HG02870 (cell line): ENCODE results near the gene NSRP1.
"Not testable (repeated sequence)": the region's sequence is repeated elsewhere in the genome, so short reads cannot be mapped to it uniquely, and the experiment has no call there.

ENCODE experiments used
- ATAC-seq: cut with Tn5 transposase; IDR thresholded peaks from one replicate; pipeline ENCODE4 v1.9.1; 2021; ENCODE audit warnings: mild to moderate bottlenecking, moderate library complexity; ENCODE audit not compliant: unreplicated experiment

Gene NSRP1

DNA sequence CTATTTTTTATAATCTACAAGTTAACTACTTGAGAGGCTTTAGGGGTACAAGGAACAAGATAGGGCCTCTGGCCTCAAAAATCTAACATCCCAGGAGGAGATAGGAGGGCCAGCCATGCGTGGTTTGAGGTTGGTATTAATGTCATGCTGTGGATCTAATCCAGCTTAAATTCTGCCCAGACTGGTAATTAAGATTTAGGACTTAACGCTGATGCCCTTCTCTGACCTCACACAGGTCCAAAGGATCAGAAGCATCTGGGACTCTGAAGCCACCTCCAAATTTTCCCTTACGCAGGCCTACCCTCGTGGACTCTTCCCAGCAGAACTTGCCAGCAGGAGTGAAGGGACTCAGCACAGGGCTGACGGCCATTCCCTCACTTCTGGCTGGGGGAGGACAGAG is 103.8 kb downstream of the NSRP1 start:
- no peak for ATAC-seq

DNA sequence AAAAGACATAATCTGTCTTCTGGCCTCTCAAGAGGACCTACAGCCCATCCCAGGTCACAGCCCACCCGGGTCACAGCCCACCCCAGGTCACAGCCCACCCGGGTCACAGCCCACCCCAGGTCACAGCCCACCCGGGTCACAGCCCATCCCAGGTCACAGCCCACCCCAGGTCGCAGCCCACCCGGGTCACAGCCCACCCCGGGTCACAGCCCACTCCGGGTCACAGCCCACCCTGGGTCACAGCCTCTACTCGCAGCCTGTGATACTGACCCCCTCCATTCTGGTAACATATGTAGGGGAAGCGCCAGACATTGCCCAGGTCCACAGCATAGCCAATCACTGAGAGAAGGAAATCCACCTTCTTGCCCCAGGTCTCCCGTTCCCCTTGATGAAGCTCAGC is 104.7 kb downstream of the NSRP1 start:
- ATAC-seq = no peak

DNA sequence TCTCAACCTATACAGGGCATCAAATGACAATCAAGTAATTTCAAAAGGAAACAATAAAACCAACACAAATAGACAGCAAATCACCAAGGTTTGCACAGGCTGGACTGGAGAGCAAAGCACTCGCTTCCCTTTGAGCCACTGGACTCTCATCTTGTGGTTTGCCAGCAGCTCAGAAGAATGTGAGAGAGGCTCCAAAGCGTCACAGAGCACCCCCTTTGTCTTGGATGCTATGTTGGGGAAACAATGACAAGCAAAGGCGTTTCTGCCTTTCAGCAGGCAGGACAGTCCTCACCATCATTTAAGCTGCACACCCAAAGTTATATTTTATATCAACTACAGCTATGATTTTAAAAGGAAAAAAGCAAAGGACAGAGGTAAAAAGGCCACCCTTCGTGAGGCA is 105.6 kb downstream of the NSRP1 start:
- no peak for ATAC-seq

DNA sequence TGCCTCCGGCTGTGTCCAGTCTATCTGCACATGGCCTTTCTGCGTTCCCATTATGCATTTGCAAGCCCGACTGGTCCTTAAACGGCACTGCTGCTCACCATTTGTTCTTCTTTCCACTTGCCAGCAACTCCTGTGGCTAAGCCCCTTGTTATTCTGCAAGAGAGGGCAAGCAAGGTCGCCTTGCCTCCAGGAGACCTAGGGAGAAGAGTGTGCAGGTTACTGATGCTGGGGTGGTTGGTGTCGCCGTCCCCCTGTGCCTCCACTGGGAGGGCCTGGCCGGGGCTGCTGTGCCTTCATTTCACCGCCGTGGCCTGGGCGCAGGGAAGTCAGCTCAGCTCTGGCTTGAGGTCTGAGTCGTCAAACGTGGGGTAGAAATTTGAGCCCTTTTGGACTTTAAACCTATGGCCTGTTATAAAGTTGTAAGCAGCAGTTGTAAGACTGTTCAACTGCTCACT is 106.1 kb downstream of the NSRP1 start:
- ATAC-seq = no peak

DNA sequence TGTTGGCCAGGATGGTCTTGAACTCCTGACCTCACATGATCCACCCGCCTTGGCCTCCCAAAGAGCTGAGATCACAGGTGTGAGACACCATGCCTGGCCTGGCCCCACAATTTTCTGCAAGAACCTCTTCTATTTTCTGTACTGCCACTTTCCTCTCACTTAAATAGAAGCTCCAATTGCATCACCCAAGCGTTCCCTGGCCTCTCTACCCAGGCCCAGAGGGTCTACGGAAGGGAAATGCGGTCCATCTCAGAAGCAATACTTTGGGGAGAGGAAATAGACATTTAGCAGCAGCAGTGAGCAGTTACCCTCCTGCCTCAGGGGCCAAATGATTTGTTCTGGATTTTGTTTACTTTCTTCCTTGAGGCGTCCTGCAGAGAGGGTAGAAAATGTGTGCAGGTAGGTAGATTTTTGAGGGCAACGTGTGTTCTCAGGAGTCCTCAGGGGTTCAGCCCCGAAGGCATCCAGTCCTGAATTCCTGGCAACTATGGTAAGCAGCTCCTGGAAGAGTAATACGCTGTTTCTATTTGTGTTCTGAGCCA is 107.9 kb downstream of the NSRP1 start:
- no peak for ATAC-seq

DNA sequence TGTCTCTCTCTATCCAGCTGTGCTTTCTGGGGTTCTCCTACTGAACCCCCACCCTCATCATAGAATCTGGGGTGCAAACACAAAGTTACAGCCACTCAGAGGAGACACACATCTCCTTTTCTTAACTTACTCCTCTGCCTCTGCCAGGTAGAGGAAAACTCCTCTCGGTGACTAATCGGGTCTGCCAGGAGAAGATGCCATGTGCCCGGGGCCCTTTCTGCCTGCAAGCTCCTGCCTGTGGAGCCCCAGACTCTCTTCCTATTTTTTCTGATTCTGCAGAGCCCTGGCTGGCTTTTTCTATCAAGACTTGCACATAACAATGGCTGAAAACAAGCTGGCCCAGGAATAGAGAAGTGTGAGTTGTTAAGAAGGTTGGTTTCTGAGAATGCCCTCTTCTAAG is 108.5 kb downstream of the NSRP1 start:
- no peak for ATAC-seq

DNA sequence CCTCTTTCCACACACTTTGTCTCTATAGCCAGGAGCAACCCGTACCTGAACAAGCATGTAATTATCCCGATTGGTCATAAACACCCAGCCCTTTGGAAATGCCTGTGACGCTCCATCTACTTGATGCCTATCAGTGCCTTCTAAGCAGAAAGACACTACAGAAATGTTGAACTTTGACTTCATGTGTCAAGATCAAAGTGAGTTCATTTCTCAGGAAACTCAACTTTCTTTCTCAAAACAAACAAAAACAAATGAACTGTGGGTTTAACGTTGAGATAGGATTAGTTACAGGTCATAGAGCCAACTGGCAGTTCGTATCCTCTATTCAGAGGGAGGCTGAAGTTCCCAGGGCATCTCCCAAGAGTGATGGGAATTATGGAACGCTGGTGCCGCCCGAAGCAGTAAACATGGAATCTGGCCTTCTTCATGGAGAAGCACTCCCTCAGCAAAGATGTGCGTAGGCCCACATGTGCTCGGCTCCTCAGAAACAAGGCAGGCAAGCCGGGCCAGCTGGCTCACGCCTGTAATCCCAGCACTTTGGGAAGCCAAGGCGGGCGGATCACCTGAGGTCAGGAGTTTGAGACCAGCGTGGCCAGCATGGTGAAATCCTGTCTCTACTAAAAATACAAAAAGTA is 109.4 kb downstream of the NSRP1 start:
- ATAC-seq = no peak

DNA sequence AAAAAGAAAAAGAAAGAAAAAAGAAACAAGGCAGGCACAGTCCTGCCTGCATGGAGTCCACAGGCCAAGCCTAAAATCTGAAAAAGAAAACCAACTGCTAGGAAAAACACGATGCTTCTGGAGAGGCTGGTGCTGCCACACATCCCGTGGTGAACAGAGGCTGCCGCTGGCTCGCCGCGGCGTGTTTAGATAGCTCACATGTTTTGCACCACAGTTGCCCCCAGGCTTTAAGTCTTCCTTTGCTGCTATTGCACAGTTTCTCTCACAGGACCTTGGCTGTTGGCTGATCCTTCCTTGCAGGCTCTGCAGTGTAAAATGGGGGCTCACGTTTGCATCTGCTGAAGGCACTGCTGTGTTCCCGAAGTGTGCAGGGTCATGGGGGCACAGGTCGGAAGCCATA is 110.3 kb downstream of the NSRP1 start:
- ATAC-seq = no peak

DNA sequence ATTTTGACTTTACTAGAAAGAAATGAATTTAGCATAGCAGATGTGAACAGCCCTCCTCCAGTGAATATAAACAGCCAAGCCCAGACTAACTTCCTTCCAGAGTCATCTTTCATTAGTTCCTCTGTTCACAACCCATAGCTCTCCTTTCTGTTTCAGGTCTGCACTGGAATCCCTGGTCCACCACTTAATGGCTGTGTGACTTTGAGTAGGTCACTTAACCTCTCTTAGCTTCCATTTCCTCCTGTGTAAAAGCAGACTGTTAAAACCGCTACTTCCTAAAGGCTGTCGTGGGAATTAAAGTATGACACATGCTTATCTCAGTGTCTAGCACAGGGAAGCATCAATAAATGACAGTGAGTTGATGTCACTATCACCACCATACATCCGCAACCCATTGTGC is 111.4 kb downstream of the NSRP1 start:
- no peak for ATAC-seq

DNA sequence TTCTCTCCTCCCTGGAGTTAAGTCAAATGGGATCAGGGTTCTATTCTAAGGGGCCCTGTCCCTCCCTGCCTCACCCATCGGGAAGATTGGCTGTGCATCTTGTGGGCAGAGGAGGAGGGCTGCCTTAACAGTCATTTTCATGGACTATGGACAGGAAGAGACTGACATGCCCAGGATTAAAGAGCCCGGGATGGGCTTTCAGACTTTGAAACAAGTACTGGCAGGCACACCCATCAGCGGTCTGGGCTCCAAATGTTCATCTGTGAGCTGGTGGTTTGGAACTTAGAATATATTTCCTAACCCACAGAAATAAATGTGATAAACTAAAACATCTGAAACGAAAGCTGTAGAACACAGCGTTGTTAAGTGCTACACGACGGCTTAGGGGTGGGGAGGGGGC is 112.4 kb downstream of the NSRP1 start:
- ATAC-seq = no peak

DNA sequence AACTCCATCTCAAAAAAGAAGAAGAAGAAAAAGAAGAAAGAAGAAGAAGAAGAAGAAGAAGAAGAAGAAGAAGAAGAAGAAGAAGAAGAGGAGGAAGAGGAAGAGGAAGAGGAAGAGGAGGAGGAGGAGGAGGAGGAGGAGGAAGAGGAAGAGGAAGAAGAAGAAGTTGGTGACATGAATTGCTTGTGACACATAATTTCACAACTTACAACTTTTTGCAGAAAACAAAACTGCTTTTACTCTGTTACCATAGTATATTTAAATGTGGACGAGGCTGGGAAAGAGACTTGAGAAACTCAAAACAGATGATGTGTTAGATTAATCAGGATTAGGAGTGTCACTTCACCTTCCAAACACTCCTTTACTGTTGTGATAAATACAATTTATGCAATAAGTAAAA is 113.4 kb downstream of the NSRP1 start:
- ATAC-seq = not testable (repeated sequence)

DNA sequence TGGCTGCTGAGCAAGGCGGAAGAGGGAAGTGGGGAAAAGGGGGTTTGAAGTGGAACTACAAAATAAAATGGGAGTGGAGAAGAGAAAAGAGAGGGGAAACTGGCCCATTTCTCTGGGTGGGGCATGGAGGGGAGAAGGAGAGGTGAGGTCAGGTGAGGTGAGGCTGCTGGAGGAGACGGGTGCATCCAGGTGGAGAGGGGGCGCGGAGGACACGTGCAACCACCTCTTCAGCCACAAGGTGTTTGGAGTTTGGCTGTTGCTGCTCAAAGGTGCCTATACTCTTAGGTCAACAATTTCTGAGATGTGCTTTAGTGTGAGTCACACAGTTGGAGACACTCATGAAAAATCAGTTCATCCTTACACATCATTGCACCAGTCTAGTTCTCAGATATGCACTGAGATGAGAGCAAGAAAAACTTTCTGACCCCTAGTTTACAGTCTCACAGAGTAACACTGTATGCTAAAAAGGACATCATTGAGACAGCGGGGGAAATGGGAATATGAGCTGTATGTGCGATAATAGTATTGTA is 114.0 kb downstream of the NSRP1 start:
- no peak for ATAC-seq

DNA sequence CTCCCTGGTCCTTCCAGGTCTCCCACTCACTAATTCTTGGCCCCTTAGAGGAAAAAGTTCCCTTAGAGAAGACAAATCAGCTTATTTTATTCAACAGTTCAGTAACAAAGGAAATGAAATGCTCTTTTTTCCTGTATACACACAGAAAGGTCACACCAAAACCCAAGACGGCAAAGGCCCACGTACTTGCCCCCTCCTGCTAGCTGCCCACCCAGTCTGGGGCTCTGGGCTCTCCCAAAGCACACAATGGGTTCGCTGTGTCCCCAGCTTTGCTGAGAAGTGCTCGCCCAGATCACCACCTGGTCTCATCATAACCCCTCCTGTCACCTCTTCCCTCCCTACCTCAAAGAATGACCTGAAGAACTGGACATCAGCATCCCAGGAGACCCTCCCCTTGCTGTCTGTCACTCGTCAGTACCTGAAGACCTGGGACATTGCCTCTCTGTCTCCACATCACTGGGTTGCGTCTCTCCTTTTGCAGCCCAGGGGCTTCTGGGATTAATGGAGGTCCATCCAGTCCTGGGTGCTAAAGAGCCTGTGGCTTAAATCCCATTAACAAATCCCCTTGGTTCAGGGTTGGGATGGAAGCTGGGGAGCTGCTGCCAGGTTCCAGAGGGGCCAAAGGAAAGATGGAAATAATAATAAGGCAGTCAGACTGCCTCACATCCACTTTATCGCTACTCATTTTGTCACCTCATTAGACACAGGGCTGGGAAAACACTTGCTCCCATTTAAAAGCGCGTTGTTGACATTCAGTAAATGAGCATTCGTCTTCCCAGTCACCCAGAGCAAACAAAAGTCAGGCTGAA is 115.6 kb downstream of the NSRP1 start:
- no peak for ATAC-seq

DNA sequence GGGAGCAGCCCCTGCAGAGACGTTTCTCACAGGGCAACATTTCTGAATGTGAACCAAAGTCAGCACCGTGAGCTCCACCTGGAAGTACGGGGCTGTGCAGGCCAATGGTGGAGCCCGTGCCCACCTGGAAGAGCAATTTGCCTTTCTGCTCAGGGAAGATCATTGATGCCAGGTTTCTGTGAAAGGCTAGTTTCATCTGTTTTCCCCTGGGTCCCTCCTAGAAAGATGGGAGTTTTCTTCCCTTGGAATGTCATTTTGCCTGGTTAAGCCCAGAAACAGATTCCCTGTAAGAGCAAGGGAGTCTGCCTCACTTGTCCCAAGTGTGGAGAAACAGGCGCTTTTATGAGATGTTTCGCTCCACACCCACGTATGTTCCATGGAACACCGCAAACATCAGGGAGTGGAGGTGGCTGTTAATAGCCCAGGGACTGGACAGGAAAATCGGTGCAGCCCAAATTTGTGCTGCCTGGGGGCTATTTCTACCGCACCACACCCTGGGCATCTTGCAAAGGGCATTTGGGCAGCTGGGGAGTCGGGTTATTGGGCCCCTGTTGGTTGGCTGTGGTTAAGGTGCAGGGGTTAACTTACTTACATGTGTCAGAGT is 116.3 kb downstream of the NSRP1 start:
- ATAC-seq = no peak

DNA sequence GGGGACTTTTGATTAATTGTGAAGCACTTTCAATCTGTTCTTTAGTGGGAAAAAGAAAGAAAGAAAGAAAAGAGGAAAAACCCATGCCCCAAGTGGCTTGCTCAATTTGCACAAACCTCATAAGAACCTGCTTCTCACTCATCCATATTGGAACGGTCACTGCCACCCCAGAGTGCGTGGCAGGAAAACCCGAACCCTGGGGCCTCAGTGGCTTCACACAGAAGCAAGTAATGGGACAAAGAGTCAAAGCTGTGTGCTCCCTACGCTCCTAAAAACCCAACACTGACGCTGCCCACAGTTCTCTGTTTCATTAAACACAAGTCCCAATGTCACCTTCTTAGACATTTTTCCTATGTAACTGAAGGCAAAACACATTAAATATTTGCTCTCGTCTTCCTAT is 117.7 kb downstream of the NSRP1 start:
- ATAC-seq = no peak

DNA sequence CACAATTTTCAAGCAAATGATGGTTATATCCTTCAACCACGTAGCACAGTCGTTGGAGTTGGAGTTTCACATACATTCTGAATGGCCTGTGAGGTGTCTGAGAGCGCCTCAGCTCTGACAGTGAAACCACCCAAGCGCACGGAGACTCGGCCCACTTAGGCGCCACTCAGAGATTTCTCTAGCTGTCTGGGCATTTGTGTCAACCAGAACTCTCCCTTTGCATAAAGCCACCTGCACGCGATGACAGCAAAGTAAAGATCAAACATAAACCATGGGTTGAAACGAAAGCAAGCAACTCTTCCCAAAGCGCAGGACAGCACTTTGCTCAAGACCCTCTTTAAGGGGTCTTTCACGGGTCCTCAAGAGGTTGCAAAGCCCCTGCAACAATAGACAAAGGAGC is 118.3 kb downstream of the NSRP1 start:
- peak; percentile 55 for ATAC-seq

DNA sequence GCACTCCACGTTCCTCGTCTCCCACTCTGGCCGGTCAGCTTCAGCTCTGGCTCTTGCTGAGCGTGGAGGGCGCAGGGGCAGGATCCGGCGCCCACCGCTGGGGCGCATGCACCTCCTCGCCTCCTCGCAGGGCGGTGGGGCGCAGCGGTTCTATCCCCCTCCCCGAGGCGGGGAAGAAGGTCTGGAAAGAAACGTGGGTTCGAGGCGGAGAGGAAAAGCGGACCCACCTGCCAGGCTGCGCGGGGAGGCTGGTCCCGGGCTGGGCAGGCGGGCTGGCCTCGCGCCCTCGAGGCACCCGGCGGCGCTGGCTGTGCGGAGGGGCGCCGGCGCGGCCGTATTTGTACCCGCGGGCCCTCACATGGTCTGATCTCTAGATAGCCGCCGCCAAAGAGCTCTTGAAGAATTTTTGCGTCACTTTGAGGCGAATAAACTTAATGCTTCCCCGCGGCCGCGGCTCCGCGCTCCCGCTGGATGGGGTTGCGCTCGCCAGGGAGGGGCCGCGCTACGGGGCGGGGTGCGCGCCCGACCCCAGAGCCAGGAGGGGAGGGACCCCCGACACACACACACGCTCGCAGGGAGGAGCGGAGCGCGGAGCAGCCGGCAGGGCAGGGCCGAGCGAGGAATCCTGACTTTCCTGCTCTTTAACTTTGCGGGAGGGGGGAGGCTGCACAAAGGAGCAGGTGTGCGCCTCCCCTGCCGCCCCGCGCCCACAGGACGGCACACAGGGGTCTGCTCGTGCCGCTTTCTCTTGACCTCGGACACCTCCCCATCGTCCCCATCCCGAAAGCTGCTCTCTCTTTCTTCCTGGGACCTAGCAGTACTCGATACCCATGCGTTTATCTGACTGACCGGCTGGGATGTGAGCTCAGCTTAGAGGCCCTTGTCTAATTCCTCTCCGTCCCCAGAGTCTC is 119.0 kb downstream of the NSRP1 start, which contains the start of gene SLC6A4:
Gene SLC6A4, minus strand, starts transcription at position 312 of the 911 bp plus-strand sequence. CDS start 13,739 bp downstream, outside the sequence.
- ATAC-seq = no peak
